NCI-H510A treated with DMSO at 0.1 percent for 48 hours (cell line): Measurements from ENCODE around the gene BFSP1.

ENCODE experiments used
- DNase-seq: peaks from one replicate; lab custom pipeline; 2025; lab: John Stamatoyannopoulos, UW

BFSP1 gene

GRCh38 chr20:17519606-17520285 is 11.4 kb downstream of the BFSP1 start:
- no peak for DNase-seq

GRCh38 chr20:17518339-17519052 is 12.7 kb downstream of the BFSP1 start:
- DNase-seq, result no peak

- DNase-seq, result no peak
Measured at GRCh38 chr20:17515053-17515452, 16.1 kb downstream of the BFSP1 start.

GRCh38 chr20:17513939-17514338 is 17.2 kb downstream of the BFSP1 start:
- no peak for DNase-seq

GRCh38 chr20:17511401-17511800 is 19.8 kb downstream of the BFSP1 start:
- no peak for DNase-seq

GRCh38 chr20:17510548-17510947 is 20.6 kb downstream of the BFSP1 start:
- no peak for DNase-seq

- no peak for DNase-seq
Measured at GRCh38 chr20:17508756-17509155, 22.4 kb downstream of the BFSP1 start.

GRCh38 chr20:17507531-17507930 is 23.6 kb downstream of the BFSP1 start:
- no peak for DNase-seq

- DNase-seq, result no peak
Measured at GRCh38 chr20:17507032-17507431, 24.1 kb downstream of the BFSP1 start.

- no peak for DNase-seq
Measured at GRCh38 chr20:17505636-17506517, 25.3 kb downstream of the BFSP1 start.

- DNase-seq, result peak; percentile 84
Measured at GRCh38 chr20:17504898-17505635, 26.1 kb downstream of the BFSP1 start.

GRCh38 chr20:17504066-17504897 is 26.9 kb downstream of the BFSP1 start:
- no peak for DNase-seq

GRCh38 chr20:17503301-17504065 is 27.7 kb downstream of the BFSP1 start:
- DNase-seq, result no peak

GRCh38 chr20:17502105-17502504 is 29.1 kb downstream of the BFSP1 start:
- DNase-seq, result no peak

- no peak for DNase-seq
Measured at GRCh38 chr20:17501701-17502100, 29.5 kb downstream of the BFSP1 start.

GRCh38 chr20:17500826-17501225 is 30.4 kb downstream of the BFSP1 start:
- no peak for DNase-seq

- DNase-seq, result no peak
Measured at GRCh38 chr20:17500271-17500670, 30.9 kb downstream of the BFSP1 start.

- DNase-seq, result no peak
Measured at GRCh38 chr20:17499041-17499440, 32.1 kb downstream of the BFSP1 start.

GRCh38 chr20:17498641-17499040 is 32.5 kb downstream of the BFSP1 start:
- no peak for DNase-seq
